ENCODE results near the gene C2CD3.
"Not testable (repeated sequence)": the region's sequence is repeated elsewhere in the genome, so short reads cannot be mapped to it uniquely, and the experiment has no call there.

C2CD3 gene

GRCh38 chr11:74001822-74002286 is 168.9 kb downstream of the C2CD3 start:
- DNase-seq = no peak

- DNase-seq = no peak
Observed at GRCh38 chr11:74000307-74001133, 170.3 kb downstream of the C2CD3 start.

GRCh38 chr11:73999581-74000306 is 171.1 kb downstream of the C2CD3 start:
- DNase-seq = no peak

- no peak for DNase-seq
Observed at GRCh38 chr11:73998846-73999575, 171.8 kb downstream of the C2CD3 start.

- no peak for DNase-seq
Observed at GRCh38 chr11:73997120-73997770, 173.6 kb downstream of the C2CD3 start.

- no peak for DNase-seq
Observed at GRCh38 chr11:73996161-73996747, 174.5 kb downstream of the C2CD3 start.

- no peak for DNase-seq
Observed at GRCh38 chr11:73995731-73996130, 175.1 kb downstream of the C2CD3 start.

GRCh38 chr11:73995247-73995646 is 175.6 kb downstream of the C2CD3 start:
- no peak for DNase-seq

GRCh38 chr11:73991471-73992006 is 179.3 kb downstream of the C2CD3 start:
- no peak for DNase-seq

GRCh38 chr11:73990730-73991129 is 180.1 kb downstream of the C2CD3 start:
- DNase-seq = no peak

GRCh38 chr11:73989156-73989555 is 181.6 kb downstream of the C2CD3 start:
- no peak for DNase-seq

- no peak for DNase-seq
Observed at GRCh38 chr11:73988227-73988626, 182.6 kb downstream of the C2CD3 start.

- DNase-seq = not testable (repeated sequence)
Observed at GRCh38 chr11:73985661-73986060, 185.1 kb downstream of the C2CD3 start.

GRCh38 chr11:73983741-73984538 is 186.9 kb downstream of the C2CD3 start:
- DNase-seq = peak; percentile 41

- DNase-seq = peak; percentile 91
Observed at GRCh38 chr11:73982990-73983740, 187.6 kb downstream of the C2CD3 start.

- DNase-seq = peak; percentile 65
Observed at GRCh38 chr11:73982595-73982989, 188.2 kb downstream of the C2CD3 start, which contains the start of gene UCP2. Gene UCP2 (minus strand): TSS chr11:73982843. CDS start chr11:73978378, 4,465 bp downstream.

- DNase-seq = no peak
Observed at GRCh38 chr11:73981051-73981805, 189.6 kb downstream of the C2CD3 start.

- DNase-seq = no peak
Observed at GRCh38 chr11:73980001-73980961, 190.5 kb downstream of the C2CD3 start.
